Measurements from ENCODE around the gene ATP8A1. TPM values are rescaled to one million over a fixed set of nuclear protein-coding genes. Genes with fewer than 3 reads are reported as not detected.

The ATP8A1 gene
- total RNA-seq, 2 donors from 2014 or later = 15.2 to 24.7 TPM

GRCh38 chr4:42395595-42395994 lies 261.3 kb downstream of the ATP8A1 start:
- H3K27me3 ChIP-seq (replicated peaks; ENCODE audit: insufficient read depth) = no peaks in the 10 kb centered on the region
- H3K36me3 ChIP-seq = no peaks in the 10 kb centered on the region
- no peak overlapping the region for H3K27ac ChIP-seq
- no peak overlapping the region for H3K4me3 ChIP-seq
- H3K9me3 ChIP-seq = no peaks in the 10 kb centered on the region
- DNase-seq (ENCODE audit: low spot score) (no peak), ATAC-seq (ENCODE audit: insufficient number of reproducible peaks, low FRiP score, low read depth) (no peak)
- H3K4me1 ChIP-seq (ENCODE audit: control insufficient read depth in 1 of 2, low read depth in 2 of 2) = peaks cover 3 to 26% of the 10 kb centered on the region in 2 donors
- TF ChIP-seq CTCF (IDR thresholded peaks at IDR 0.05) = no peak

- TF ChIP-seq CTCF (IDR thresholded peaks at IDR 0.05) = no peak
- H3K4me1 ChIP-seq (ENCODE audit: control insufficient read depth in 1 of 2, low read depth in 2 of 2) = peaks cover 2 to 12% of the 10 kb centered on the region in 2 donors
- H3K36me3 ChIP-seq = no peaks in the 10 kb centered on the region
- H3K27ac ChIP-seq = no peak overlapping the region
- H3K27me3 ChIP-seq (replicated peaks; ENCODE audit: insufficient read depth) = no peaks in the 10 kb centered on the region
- H3K9me3 ChIP-seq = no peaks in the 10 kb centered on the region
- no peak for DNase-seq (ENCODE audit: low spot score)
- no peak overlapping the region for H3K4me3 ChIP-seq
- no peak for ATAC-seq (ENCODE audit: insufficient number of reproducible peaks, low FRiP score, low read depth)
These were observed 264.5 kb downstream of the ATP8A1 start for GRCh38 chr4:42392436-42392835.

- Histone ChIP-seq H3K4me1 (ENCODE audit: control insufficient read depth in 1 of 2, low read depth in 2 of 2) (peaks cover 0 to 7% of the 10 kb centered on the region in 2 donors), H3K36me3 (no peaks in the 10 kb centered on the region), H3K4me3 (no peak overlapping the region), H3K27me3 (replicated peaks; ENCODE audit: insufficient read depth) (no peaks in the 10 kb centered on the region), H3K9me3 (no peaks in the 10 kb centered on the region), H3K27ac (no peak overlapping the region)
- DNase-seq (ENCODE audit: low spot score) (no peak), ATAC-seq (ENCODE audit: insufficient number of reproducible peaks, low FRiP score, low read depth) (no peak)
- no peak for TF ChIP-seq CTCF (IDR thresholded peaks at IDR 0.05)
These were observed 264.9 kb downstream of the ATP8A1 start for GRCh38 chr4:42391981-42392380.

GRCh38 chr4:42391355-42391664 lies 265.6 kb downstream of the ATP8A1 start:
- Histone ChIP-seq H3K27ac (no peak overlapping the region), H3K36me3 (no peaks in the 10 kb centered on the region), H3K9me3 (no peaks in the 10 kb centered on the region), H3K4me1 (ENCODE audit: control insufficient read depth in 1 of 2, low read depth in 2 of 2) (peaks cover 0 to under 1% of the 10 kb centered on the region in 2 donors), H3K4me3 (no peak overlapping the region), H3K27me3 (replicated peaks; ENCODE audit: insufficient read depth) (no peaks in the 10 kb centered on the region)
- no peak for ATAC-seq (ENCODE audit: insufficient number of reproducible peaks, low FRiP score, low read depth)
- TF ChIP-seq CTCF (IDR thresholded peaks at IDR 0.05) = no peak
- DNase-seq (ENCODE audit: low spot score) = no peak

GRCh38 chr4:42390622-42391354 lies 266.1 kb downstream of the ATP8A1 start:
- no peak for TF ChIP-seq CTCF (IDR thresholded peaks at IDR 0.05)
- Histone ChIP-seq H3K27me3 (replicated peaks; ENCODE audit: insufficient read depth) (no peaks in the 10 kb centered on the region), H3K4me1 (ENCODE audit: control insufficient read depth in 1 of 2, low read depth in 2 of 2) (no peaks in the 10 kb centered on the region), H3K4me3 (no peak overlapping the region), H3K27ac (no peak overlapping the region), H3K36me3 (no peaks in the 10 kb centered on the region), H3K9me3 (no peaks in the 10 kb centered on the region)
- no peak for DNase-seq (ENCODE audit: low spot score)
- ATAC-seq (ENCODE audit: insufficient number of reproducible peaks, low FRiP score, low read depth) = no peak

Measured in thoracic aorta (tissue), 2 donors.